ENCODE results near the gene FTCDNL1.

GRCh38 chr2:199830531-199830930, 20.5 kb downstream of the FTCDNL1 start:
- TF ChIP-seq, protein P1, sequence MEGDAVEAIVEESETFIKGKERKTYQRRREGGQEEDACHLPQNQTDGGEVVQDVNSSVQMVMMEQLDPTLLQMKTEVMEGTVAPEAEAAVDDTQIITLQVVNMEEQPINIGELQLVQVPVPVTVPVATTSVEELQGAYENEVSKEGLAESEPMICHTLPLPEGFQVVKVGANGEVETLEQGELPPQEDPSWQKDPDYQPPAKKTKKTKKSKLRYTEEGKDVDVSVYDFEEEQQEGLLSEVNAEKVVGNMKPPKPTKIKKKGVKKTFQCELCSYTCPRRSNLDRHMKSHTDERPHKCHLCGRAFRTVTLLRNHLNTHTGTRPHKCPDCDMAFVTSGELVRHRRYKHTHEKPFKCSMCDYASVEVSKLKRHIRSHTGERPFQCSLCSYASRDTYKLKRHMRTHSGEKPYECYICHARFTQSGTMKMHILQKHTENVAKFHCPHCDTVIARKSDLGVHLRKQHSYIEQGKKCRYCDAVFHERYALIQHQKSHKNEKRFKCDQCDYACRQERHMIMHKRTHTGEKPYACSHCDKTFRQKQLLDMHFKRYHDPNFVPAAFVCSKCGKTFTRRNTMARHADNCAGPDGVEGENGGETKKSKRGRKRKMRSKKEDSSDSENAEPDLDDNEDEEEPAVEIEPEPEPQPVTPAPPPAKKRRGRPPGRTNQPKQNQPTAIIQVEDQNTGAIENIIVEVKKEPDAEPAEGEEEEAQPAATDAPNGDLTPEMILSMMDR (IDR thresholded peaks at IDR 0.05): no peak
- TF ChIP-seq ZFX (IDR thresholded peaks at IDR 0.05; ENCODE audit: borderline replicate concordance): no peak

Measured in 22Rv1 (cell line).